ELF-1 (cell line): ENCODE data around the gene SYNDIG1L.
A peak's percentile ranks its signal among the peaks of the same experiment; 100 is the strongest.

Source experiments
- DNase-seq: peaks from one replicate; pipeline ENCODE4 v3.0.0-alpha.2; 2016; ENCODE audit warnings: low read depth, low spot score

SYNDIG1L gene

DNA sequence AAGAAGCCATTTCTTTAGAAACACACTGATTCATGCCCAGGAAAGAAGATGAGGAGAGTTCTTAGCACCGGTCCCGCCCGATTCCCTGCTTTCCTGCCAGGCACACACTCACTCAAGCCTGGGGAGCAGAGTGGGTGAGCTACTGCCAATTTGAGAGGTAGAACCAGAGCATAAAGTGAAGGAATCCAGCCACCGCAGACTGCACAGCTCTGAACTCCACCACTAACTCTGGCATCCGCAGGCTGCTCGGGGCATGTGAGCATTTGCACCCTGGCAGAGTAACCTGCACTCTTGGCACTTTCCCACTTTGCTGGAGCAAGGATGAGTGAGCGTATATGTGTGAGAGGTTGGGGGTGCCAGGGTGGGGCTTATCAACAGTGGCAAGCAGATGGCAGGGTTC, 4.0 kb upstream of the SYNDIG1L start:
- DNase-seq = no peak

DNA sequence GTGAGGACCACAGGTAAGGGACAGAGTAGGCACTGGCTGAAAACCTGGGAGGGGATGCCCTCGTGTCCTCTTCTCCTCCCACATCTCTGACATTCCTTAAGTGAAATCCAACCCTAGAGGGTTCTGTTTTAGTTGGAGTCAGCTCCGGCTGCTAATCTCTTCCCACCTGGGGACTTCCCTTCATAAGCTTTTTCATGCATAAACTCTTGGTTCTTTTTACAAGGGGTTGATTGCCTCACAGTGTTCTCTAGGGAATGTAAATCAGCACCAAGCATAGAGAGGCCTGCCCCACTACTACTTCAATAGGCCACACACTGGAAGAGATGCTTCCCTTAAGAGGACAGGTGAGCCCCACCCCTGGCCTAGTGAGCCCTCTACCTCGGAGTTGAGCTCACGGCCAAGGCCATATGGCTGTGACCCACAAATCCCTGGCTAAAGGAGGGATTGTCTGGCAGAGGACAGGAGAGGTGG, 3.2 kb upstream of the SYNDIG1L start:
- peak; percentile 55 for DNase-seq

DNA sequence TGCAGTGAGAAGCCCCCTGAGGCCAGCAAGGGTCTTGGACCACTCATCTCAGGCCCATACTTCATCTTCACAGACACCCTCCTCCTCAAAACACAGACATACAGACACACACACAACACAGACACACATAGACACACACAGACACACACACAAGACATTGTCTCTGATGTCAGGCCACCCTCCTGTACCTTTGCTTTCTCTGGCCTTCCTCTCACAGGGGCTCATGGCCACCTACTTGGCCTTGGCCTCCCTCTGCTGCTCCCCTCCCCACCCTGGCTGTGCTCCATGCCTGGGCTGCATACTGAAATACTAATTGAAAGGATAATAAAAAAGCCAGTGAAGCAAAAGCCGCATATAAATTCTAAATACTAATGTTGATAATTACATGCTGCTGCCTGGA, 1.6 kb upstream of the SYNDIG1L start:
- DNase-seq = no peak

DNA sequence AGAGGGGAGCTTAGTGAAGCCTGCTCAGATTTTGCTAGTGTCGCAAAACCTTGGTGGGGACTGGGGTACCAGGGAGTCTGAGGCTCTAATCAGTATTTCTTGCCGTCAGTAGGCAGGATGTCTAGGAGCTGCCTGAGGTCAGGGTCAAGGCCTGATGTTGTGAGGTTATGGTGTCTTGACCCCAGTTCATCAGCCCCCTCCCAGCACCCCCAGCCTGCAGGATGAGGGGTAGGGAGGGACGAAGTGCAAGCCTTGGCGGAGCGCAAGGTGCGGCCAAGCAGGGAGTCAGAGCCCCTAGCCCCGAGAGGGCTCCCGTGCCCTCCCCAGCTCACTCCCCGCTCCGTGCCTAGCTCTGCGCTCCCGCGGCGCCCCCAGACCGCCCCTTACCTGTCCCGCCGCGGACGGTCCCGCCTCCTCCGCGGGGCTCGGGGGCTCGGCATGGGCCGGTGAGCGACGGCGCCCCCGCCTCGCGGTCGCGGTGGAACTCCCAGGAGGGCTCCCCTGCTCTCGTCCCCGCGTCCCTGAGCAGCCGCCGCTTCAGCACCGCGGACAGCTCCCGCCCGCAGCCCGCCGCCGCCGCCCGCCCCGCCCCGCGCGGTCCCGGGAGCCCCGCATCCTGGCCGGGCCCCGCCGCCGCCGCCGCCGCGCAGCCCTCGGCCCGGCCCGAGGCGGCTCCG, 347 bp downstream of the SYNDIG1L start:
- DNase-seq = peak; percentile 43

DNA sequence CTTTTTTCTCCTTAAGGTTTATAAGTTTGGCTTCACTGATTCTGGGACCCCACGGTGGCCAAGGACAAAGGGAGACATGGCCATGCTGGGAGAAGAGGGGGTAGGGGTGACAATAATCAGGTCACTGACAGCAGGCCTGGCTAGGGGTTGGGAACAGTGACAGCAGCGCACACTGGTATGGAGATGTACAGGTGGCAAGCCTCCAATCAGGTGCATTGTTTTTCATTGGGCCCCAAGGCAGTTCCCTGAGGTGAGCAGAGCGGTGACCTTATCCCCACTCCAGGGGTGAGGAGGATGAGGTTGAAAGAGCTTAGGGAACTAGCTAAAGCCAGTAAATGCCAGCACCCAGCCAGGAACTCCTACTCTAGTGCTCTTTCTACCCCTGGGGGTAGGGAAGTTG, 1.4 kb downstream of the SYNDIG1L start:
- no peak for DNase-seq

DNA sequence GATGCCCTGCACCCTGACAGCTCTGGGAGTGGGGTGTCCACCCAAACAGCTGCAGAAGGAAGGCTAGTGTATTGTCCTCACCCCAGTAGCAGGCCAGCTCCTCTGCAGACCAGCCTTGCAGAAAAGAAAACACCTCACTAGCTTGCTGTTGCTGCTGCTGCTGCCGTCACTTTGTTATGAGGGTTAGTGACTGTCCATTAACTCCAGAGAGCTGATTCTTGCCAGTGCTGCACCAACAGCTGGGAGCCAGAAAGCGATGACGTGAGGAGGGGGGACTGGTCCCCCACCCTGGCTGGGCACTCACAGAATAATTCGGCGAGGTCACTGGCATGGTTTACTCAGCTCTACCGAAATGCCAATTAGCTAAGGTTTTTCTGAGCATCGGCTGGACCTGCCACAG, 2.8 kb downstream of the SYNDIG1L start:
- DNase-seq = no peak

- no peak for DNase-seq
These were observed 4.0 kb downstream of the SYNDIG1L start for GRCh38 chr14:74421981-74422380.

DNA sequence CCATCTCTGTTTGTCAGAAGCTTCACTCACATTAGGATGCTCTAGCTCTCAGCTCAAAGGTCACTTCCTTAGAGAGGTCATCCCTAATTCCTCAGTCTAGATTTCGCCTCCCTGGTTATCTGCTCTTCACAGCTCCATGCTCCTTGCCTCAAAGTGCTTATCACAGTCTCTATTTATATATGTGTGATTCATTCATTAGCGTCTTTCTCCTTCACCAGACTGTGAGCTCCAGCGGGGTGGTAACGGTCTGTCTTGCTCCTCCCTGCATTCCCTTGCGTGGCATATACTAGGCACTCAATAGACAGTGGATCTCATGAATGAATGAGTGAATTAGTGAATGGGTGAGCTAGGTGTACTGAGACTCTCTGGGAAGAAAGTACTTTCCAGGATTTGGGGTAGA, 6.9 kb downstream of the SYNDIG1L start:
- no peak for DNase-seq

DNA sequence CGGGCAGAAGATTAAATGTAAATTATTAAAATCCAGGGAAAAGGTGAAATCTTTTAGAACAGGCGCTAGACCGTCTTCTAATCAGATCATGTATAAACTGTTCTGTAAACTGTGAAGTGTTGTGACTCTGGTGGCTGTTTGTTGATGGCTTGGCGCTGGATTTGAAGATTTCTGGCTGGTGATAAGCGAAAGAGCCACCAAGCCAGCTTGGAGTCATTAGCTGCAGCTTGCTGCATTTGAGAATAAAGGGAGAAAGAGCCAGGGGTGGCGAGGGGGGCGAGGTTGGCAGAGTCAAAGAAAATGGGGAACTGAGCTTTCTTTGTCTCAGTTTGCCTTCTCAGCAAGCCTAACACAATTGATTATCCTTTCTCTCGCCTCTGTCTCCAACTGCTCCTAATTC, 8.0 kb downstream of the SYNDIG1L start:
- no peak for DNase-seq

DNA sequence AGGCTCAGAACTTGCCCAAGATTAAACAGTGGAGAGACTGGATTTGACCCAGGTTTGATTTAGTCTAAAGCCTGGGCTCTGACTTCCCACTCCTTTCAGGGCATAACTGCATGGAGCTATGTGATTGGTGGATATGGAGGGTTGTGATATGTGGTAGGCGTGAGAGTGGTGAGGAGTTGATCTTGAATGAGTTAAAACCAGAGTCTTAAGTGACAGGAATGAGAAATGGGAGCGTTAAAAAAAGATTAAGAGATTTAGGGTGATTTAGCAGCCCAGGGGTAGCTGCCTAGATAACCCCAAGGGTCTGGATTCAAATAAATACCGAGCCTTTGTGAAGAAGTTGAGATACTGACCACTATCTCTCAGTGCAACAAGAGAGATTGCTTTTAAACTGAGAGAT, 8.4 kb downstream of the SYNDIG1L start:
- DNase-seq = no peak

DNA sequence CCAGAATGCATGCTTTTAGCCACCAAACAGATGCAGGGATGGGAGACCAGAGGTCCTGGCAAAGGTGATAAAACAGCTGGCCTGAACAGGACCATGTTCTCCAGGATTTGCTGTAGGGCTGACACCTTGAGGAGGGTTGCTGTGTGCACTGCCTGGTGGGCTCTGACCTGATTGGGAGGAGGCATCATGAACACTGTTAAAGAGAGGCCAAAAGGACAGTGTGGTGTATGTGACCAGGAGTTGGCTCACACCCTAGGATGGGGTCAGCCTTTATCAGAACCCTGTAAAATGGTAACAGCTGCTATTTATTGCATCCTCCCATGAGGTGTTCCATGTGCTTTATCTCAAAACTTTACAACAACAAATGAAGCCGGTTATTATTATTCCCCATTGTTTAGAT, 8.8 kb downstream of the SYNDIG1L start:
- no peak for DNase-seq

GRCh38 chr14:74415115-74415437, 10.9 kb downstream of the SYNDIG1L start:
- peak; percentile 67 for DNase-seq

DNA sequence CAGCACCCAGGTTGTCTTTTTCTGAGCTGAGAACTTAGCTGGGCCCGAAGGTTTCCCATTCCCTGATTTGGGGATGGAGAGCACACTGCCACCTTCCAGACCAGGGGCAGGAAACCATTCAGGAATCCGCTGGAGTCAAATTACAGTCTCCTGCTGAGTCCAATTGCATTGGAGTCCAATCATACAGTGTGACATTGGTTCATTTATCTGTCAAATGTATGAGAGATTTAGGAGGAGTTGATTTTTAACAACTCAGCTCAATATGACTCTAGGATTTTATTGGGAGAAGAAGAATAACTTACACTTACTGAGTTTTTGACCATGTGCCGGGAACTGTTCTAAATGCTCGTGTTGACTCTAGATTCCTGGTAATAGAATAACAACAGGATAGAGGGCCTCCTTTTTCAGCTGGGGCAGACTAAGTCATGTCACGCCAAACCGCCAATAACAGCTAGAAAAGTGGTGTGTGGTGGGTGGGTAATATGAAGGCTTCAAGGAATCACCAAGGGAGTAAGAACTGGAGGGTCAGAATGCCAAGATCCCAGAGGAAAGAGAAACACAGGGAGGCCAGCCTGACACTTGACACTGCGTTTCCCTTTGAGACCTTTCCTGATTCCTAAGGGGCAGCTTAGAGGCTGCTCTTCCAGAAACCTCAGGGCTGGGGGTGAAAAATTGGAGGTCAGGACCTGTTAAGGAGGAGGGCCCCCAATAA, 11.5 kb downstream of the SYNDIG1L start:
- peak; percentile 48 for DNase-seq

- no peak for DNase-seq
These were observed 12.4 kb downstream of the SYNDIG1L start for GRCh38 chr14:74413627-74414026.

DNA sequence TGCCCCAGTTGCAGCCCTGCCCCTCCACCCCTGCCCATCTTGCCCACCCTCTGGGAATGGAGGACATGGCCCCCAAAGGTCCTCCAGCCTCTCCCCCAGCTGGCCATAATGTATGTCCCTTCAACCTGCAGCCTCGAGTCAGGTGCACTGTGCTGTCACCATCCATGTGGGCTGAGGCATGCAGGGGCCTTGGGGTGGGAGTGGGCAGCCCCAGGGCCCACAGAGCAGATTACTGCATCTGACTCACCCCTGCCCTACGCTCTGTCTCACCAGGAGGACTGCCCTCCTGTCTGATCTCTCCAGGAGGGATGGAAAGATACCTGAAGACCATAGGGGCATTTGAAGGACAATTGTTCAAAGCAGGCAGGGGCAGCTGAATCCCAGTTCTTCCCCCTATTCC, 13.3 kb downstream of the SYNDIG1L start:
- no peak for DNase-seq

DNA sequence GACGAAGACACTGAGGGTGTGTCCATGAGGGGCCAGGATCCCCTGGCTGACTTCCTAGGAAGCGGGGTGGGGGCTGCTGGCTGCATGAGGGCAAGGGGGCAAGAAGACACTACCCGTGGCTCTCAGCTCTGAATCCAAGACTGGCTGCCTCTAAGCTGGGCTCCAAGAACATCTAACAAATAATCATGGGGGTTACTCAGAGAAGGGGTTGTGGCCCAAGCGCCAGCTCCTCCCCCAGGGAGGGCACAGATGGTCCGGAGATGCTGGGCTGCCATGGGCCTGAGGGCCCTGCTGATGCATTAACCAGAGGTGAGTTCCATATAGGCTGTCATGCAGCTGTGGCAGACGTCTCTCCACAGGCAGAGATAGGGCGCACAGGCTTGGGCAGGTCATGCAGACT, 14.3 kb downstream of the SYNDIG1L start:
- no peak for DNase-seq

DNA sequence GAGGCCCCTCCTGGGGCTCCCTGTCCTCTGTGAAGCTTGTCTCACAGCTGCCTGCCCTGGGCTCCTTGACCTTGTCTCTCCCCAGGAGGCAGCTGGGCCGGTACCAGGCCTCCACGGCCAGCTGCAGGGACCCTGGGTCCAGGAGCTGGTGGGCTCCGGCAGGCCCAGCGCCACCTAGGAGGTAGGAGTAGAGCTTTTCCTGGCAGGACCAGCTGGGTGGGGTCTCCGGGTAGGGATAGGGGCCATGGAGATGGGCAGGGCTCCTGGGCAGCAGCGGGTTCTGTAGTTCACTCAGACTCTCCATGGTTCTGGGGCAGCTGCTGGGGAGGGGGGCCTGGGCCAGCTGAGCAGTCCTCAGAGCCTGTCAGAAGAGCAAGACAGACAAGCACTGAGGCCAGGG, 16.6 kb downstream of the SYNDIG1L start:
- no peak for DNase-seq

GRCh38 chr14:74408870-74409269, 17.1 kb downstream of the SYNDIG1L start:
- no peak for DNase-seq

DNA sequence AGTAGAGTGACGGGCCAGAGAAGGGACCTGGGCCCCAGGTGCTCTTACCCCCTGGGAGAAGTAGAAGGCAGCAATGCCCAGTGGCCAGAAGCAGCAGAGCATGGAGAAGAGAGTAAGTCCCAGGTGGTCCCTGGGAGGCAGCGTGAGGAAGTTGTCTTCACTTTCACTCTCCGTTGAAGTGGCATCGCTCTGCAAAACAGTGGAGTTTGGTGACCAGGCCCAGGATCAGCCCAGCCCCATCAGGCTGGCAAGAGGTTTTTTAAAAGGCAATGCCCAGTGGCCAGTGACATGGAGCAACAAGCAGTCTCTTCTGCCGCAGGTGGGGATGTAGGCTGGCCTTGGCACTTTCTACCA, 18.2 kb downstream of the SYNDIG1L start:
- DNase-seq = no peak

GRCh38 chr14:74407021-74407800, 18.8 kb downstream of the SYNDIG1L start:
- no peak for DNase-seq

- DNase-seq = no peak
These were observed 20.3 kb downstream of the SYNDIG1L start for GRCh38 chr14:74405663-74406062.

GRCh38 chr14:74404435-74404834, 21.6 kb downstream of the SYNDIG1L start:
- no peak for DNase-seq
